22Rv1 (cell line): ENCODE results near the gene WNT9A.

Experiments used
- CTCF ChIP-seq: fragments of 450-650 bp; IDR thresholded peaks from 2 replicates; pipeline ENCODE4 v1.5.1; 2017; ENCODE audit warnings: mild to moderate bottlenecking
- ZFX ChIP-seq: fragments of 450-650 bp; IDR thresholded peaks from 2 replicates; pipeline ENCODE4 v1.6.1; 2017; ENCODE audit warnings: antibody characterized with exemption, borderline replicate concordance

- TF ChIP-seq CTCF = no peak
- TF ChIP-seq ZFX = no peak
Observed at GRCh38 chr1:227899141-227899819, 48.5 kb downstream of the WNT9A start.
